HG03439 (cell line): ENCODE measurements around the gene HAUS2.
"Not testable (repeated sequence)": the region's sequence is repeated elsewhere in the genome, so short reads cannot be mapped to it uniquely, and the experiment has no call there.

Experiments
- ATAC-seq: cut with Tn5 transposase; IDR thresholded peaks from one replicate; pipeline ENCODE4 v1.9.1; 2021; ENCODE audit warnings: mild to moderate bottlenecking, moderate library complexity; ENCODE audit not compliant: unreplicated experiment

The HAUS2 gene

GRCh38 chr15:42575188-42576039 is 26.8 kb downstream of the HAUS2 start, which contains the start of gene STARD9:
Gene STARD9 (plus strand): TSS chr15:42575606. CDS start chr15:42575716, 110 bp downstream.
- peak; percentile 88 for ATAC-seq

GRCh38 chr15:42576040-42576594 is 27.5 kb downstream of the HAUS2 start:
- ATAC-seq, result no peak

- no peak for ATAC-seq
Observed at GRCh38 chr15:42576776-42577175, 28.1 kb downstream of the HAUS2 start.

- ATAC-seq, result no peak
Observed at GRCh38 chr15:42577514-42578031, 28.9 kb downstream of the HAUS2 start.

- ATAC-seq, result no peak
Observed at GRCh38 chr15:42578984-42579537, 30.4 kb downstream of the HAUS2 start.

GRCh38 chr15:42581272-42581730 is 32.7 kb downstream of the HAUS2 start:
- peak; percentile 69 for ATAC-seq

- no peak for ATAC-seq
Observed at GRCh38 chr15:42582569-42583375, 34.1 kb downstream of the HAUS2 start.

- ATAC-seq, result no peak
Observed at GRCh38 chr15:42584031-42584765, 35.6 kb downstream of the HAUS2 start.

- no peak for ATAC-seq
Observed at GRCh38 chr15:42590619-42591237, 42.1 kb downstream of the HAUS2 start.

- no peak for ATAC-seq
Observed at GRCh38 chr15:42591238-42591934, 42.7 kb downstream of the HAUS2 start.

GRCh38 chr15:42592716-42593115 is 44.1 kb downstream of the HAUS2 start:
- no peak for ATAC-seq

- no peak for ATAC-seq
Observed at GRCh38 chr15:42593143-42593542, 44.5 kb downstream of the HAUS2 start.

- no peak for ATAC-seq
Observed at GRCh38 chr15:42594095-42594494, 45.5 kb downstream of the HAUS2 start.

GRCh38 chr15:42595626-42596240 is 47.1 kb downstream of the HAUS2 start:
- no peak for ATAC-seq

- not testable (repeated sequence) for ATAC-seq
Observed at GRCh38 chr15:42601316-42601715, 52.7 kb downstream of the HAUS2 start.

- no peak for ATAC-seq
Observed at GRCh38 chr15:42602501-42602900, 53.9 kb downstream of the HAUS2 start.

- ATAC-seq, result no peak
Observed at GRCh38 chr15:42603978-42604377, 55.3 kb downstream of the HAUS2 start.

GRCh38 chr15:42604894-42605744 is 56.5 kb downstream of the HAUS2 start:
- no peak for ATAC-seq
